ENCODE measurements around the gene SGPL1.

The SGPL1 gene

GRCh38 chr10:70927189-70927943 lies 111.6 kb downstream of the SGPL1 start:
- Histone ChIP-seq H3K27ac (no peak overlapping the region), H3K9me3 (no peaks in the 10 kb centered on the region), H3K4me3 (ENCODE audit: low read depth in 1 of 2, low read length in 1 of 2) (no peak overlapping the region), H3K36me3 (no peaks in the 10 kb centered on the region), H3K27me3 (peaks cover 14% of the 10 kb centered on the region), H3K4me1 (ENCODE audit: control insufficient read depth in 1 of 2, insufficient read depth in 1 of 2, low read depth in 1 of 2, low read length in 1 of 2) (no peaks in the 10 kb centered on the region)
- no peak for TF ChIP-seq CTCF (IDR thresholded peaks at IDR 0.05)

GRCh38 chr10:70928140-70928539 lies 112.4 kb downstream of the SGPL1 start:
- Histone ChIP-seq H3K4me3 (ENCODE audit: low read depth in 1 of 2, low read length in 1 of 2) (no peak overlapping the region), H3K4me1 (ENCODE audit: control insufficient read depth in 1 of 2, insufficient read depth in 1 of 2, low read depth in 1 of 2, low read length in 1 of 2) (no peaks in the 10 kb centered on the region), H3K36me3 (no peaks in the 10 kb centered on the region), H3K27ac (no peak overlapping the region), H3K27me3 (peaks cover 14% of the 10 kb centered on the region), H3K9me3 (no peaks in the 10 kb centered on the region)
- no peak for TF ChIP-seq CTCF (IDR thresholded peaks at IDR 0.05)

GRCh38 chr10:70930263-70931000 lies 114.7 kb downstream of the SGPL1 start:
- Histone ChIP-seq H3K4me1 (ENCODE audit: control insufficient read depth in 1 of 2, insufficient read depth in 1 of 2, low read depth in 1 of 2, low read length in 1 of 2) (no peaks in the 10 kb centered on the region), H3K4me3 (ENCODE audit: low read depth in 1 of 2, low read length in 1 of 2) (no peak overlapping the region), H3K36me3 (no peaks in the 10 kb centered on the region), H3K27me3 (peaks cover 14% of the 10 kb centered on the region), H3K27ac (no peak overlapping the region), H3K9me3 (no peaks in the 10 kb centered on the region)
- TF ChIP-seq CTCF (IDR thresholded peaks at IDR 0.05): no peak
